Astrocyte of the cerebellum (primary cell): ENCODE data around the gene ACTN2.
A peak's percentile ranks its signal among the peaks of the same experiment; 100 is the strongest.

ENCODE experiments used
- DNase-seq: peaks from one replicate; pipeline ENCODE4 v3.0.0-alpha.2; 2011; ENCODE audit warnings: low read depth
- H3K4me3 ChIP-seq: 2 replicates; pipeline ENCODE4 v1.5.1; 2011; ENCODE audit warnings: mild to moderate bottlenecking, low read depth, low read length, moderate library complexity
- in situ Hi-C: cut with HindIII; loops from 2 replicates; pipeline ENCODE4 v1.10.0; 2017; ENCODE audit warnings: low sequenced_read_pairs
- TF ChIP-seq, protein P1 (sequence below): IDR thresholded peaks from 2 replicates; pipeline ENCODE4 v1.5.1; 2012; ENCODE audit warnings: low read length, low read depth, moderate library complexity, mild to moderate bottlenecking; ENCODE audit errors: missing control alignments

The ACTN2 gene

DNA sequence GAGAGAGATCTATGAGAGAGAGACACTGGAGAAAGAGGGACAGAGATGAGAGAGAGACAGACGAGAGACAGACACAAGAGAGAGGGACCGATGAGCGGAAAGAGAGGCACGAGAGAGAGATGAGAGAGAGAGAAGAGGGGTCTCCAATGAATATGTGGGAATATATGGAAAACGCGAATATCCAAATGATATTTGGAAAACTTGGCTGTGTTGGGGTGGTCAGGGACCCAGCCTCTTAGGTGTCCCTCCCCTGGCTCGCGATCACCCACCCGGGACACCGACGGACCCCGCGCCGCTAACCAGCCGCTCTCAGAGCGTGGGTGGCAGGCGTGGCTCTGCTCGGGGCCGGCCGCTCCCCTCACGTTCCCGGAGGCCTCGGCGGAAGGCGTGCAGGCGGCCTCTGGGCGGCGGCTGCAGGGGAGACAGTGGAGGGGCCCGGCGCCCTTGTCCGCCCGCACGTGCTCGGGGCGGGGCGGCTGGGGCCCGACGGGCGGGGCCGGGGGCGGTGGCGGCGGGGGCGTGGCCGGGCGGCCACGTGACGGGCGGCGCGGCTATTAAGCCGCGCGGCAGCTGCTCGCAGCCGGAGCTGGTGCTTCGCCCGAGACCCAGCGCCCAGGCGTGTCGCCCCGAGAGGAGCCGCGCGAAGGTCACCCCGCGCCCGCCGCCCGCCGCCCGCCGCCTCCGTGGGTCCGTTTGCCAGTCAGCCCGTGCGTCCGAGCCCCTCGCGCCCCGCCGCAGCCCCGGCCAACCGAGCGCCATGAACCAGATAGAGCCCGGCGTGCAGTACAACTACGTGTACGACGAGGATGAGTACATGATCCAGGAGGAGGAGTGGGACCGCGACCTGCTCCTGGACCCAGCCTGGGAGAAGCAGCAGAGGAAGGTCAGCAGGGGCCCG lies at the start of gene ACTN2:
Gene ACTN2 (plus strand): TSS at position 583 of the 898 bp plus-strand sequence. CDS start 175 bp downstream, at position 758.
- TF ChIP-seq, protein P1, sequence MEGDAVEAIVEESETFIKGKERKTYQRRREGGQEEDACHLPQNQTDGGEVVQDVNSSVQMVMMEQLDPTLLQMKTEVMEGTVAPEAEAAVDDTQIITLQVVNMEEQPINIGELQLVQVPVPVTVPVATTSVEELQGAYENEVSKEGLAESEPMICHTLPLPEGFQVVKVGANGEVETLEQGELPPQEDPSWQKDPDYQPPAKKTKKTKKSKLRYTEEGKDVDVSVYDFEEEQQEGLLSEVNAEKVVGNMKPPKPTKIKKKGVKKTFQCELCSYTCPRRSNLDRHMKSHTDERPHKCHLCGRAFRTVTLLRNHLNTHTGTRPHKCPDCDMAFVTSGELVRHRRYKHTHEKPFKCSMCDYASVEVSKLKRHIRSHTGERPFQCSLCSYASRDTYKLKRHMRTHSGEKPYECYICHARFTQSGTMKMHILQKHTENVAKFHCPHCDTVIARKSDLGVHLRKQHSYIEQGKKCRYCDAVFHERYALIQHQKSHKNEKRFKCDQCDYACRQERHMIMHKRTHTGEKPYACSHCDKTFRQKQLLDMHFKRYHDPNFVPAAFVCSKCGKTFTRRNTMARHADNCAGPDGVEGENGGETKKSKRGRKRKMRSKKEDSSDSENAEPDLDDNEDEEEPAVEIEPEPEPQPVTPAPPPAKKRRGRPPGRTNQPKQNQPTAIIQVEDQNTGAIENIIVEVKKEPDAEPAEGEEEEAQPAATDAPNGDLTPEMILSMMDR: no peak
- peak within 1 kb of the TSS; percentile 32 for H3K4me3 ChIP-seq
- in situ Hi-C loops: no loop called here
- no peak for DNase-seq

DNA sequence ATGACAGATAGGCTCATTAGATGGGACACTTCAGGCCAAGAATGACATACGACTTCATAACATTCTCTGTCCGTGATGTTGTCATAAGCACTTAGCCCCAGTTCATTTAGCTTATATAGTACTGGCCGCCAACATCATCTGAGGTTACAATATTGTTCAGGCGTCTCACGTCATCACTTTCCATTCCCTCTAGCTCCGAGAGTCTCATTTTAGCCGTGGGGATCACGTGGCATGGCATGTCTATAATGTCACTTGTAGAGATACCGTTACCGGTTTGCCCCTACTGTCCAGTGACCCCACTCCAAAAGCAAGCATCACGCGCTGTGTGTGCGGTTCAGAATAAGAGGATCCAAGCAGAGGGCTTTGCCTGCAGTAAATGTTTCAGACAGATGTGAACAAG lies 47.4 kb upstream of the ACTN2 start:
- in situ Hi-C loops: no loop called here
- TF ChIP-seq, protein P1: no peak
- H3K4me3 ChIP-seq: no peak overlapping the region
- DNase-seq: no peak

DNA sequence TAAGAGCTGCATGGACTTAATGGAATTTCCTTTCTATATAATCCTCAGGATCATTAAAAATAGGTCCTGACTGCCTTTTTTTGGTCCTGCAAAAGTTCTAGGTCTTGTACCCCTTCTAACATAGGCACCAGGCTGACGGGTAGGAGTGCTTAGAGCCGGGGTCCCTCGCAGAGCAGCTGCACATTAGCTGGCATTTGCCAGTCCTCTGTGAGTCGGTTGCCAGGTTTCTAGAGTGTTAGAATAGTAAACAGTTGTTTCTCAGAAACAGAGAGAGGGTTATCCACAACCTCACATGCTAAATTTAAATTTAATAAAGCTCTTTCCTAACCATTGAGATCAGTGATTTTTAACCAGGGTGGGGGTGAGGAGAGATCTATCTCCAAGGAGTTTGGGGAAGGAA lies 46.6 kb upstream of the ACTN2 start:
- in situ Hi-C loops: no loop called here
- H3K4me3 ChIP-seq: no peak overlapping the region
- TF ChIP-seq, protein P1: no peak
- DNase-seq: no peak

DNA sequence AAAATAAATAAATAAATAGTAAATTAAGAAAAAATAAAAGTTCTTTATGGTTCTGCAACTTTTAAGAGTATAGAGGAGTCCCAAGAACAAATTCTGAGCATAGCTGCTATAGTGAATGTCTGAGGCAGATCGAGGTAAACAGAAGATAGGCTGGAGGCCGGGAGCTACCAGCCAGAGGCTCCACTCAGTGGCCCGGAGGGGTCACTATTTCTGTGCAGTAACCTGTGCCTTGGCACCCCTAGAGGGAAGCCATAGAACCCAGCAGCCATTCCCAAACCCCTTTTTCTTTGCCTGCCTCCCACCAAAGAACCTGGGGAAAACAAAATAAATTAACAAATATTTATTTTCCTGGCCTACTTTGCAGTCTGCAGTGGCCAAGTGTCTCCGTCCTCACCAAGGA lies 43.5 kb upstream of the ACTN2 start:
- no peak for DNase-seq
- TF ChIP-seq, protein P1: no peak
- in situ Hi-C loops: no loop called here
- no peak overlapping the region for H3K4me3 ChIP-seq

DNA sequence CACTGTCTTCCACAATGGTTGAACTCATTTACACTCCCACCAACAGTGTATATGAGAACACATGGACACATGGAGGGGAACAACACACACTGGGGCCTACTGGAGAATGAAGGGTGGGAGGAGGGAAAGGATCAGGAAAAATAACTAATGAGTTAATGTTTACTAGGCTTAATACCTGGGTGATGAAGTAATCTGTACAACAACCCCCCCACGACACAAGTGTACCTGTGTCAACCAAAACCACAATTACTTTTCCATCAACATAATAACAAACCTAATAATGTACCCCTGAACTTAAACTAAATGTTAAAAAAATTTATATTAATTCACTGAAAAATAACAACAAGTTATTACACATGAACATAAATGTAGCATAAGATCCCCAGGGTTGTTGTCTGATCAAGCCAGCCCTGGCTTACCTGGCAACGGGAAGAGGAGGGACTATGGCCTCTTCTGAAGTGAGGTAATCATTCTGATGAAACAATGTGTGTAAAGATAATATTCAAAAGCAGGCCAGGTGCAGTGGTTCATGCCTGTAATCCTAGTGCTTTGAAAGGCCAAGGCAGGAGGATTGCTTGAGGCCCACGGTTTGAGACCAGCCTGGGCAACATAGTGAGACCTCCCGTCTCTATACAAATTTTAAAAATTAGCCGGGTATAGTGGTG lies 41.2 kb upstream of the ACTN2 start:
- TF ChIP-seq, protein P1: no peak
- no peak overlapping the region for H3K4me3 ChIP-seq
- DNase-seq: no peak
- in situ Hi-C loops: no loop called here

DNA sequence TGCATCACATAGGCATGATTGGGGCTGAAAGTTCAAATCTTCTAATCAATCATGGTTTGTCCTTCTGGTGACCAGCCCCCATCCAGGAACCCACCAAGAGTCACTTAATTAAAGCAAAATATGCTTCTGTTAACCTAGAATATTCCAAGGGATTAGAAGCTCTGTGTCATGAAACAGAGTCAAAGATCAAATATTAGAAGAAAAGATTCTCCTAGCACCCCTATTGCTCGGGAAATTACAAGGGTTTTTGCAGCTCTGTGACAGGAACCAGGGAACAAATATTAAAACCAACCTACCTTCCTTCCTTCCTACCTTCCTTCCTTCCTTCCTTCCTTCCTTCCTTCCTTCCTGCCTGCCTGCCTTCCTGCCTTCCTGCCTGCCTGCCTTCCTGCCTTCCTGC lies 31.8 kb upstream of the ACTN2 start:
- DNase-seq: no peak
- no peak overlapping the region for H3K4me3 ChIP-seq
- TF ChIP-seq, protein P1: no peak
- in situ Hi-C loops: no loop called here
